GM12891 (cell line): ENCODE results near the gene RIMOC1.

Source experiments
- PAX5 ChIP-seq: IDR thresholded peaks from 2 replicates; pipeline ENCODE4 v1.6.1; 2011; ENCODE audit warnings: low read length, moderate library complexity, mild to moderate bottlenecking; ENCODE audit not compliant: insufficient read depth, severe bottlenecking
- POLR2A ChIP-seq: IDR thresholded peaks from 2 replicates; pipeline ENCODE4 v1.6.1; 2011; ENCODE audit warnings: low read depth, low read length, control low read depth
- POLR2AphosphoS5 ChIP-seq: IDR thresholded peaks from 2 replicates; pipeline ENCODE4 v1.6.1; 2011; ENCODE audit warnings: low read depth, low read length, control low read depth
- POU2F2 ChIP-seq: IDR thresholded peaks from 2 replicates; pipeline ENCODE4 v1.6.1; 2011; ENCODE audit warnings: low read depth, mild to moderate bottlenecking, control low read depth, low read length, moderate library complexity
- SPI1 ChIP-seq: IDR thresholded peaks from 2 replicates; pipeline ENCODE4 v1.6.1; 2011; ENCODE audit warnings: low read depth, low read length, control low read depth
- TAF1 ChIP-seq: IDR thresholded peaks from 2 replicates; pipeline ENCODE4 v1.6.1; 2011; ENCODE audit warnings: low read depth, low read length, control low read depth

GRCh38 chr5:41876678-41877077 is 27.5 kb upstream of the RIMOC1 start:
- TF ChIP-seq POLR2A (no peak), POLR2AphosphoS5 (no peak), TAF1 (no peak), SPI1 (no peak), POU2F2 (no peak), PAX5 (no peak)
